Measurements from ENCODE around the gene USP21. TPM values are rescaled to one million over a fixed set of nuclear protein-coding genes. Genes with fewer than 3 reads are reported as not detected.
A peak's percentile ranks its signal among the peaks of the same experiment; 100 is the strongest.

USP21 gene
- total RNA-seq, 4 donors from 2014 or later, result 13.3 to 25.3 (median 16.3) TPM

DNA sequence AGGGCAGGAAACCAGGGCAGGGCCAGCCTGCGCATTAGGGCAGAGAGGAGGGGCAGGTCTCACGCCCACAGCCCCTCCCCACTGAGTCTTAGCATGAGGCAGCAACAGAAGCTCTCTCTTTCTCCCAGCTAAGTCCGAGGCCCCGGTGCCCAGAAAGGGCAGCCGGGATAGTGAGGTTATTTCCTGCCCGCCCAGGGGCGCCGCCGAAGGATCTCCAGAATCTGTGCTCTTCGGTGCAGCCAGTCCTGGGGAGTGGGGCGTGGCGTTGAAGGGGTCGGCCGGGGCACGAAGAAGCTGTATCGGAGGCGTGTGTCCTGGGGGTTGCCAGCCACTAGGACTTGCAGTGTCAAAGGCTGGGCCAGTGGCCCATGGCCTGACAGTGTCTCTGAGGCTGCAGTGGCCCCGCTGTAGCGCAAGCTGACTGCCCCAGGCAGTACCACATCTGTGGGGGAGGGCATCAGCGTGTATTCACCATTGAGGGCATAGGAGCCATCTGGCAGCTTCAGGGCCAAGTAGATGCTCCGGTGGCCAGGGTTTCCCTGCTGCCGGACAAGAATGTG is 31.7 kb downstream of the USP21 start:
- Histone ChIP-seq H3K4me3 (no peak overlapping the region), H3K27me3 (no peaks in the 10 kb centered on the region), H3K9me3 (no peaks in the 10 kb centered on the region), H3K36me3 (peaks cover 0 to 59% (median 23%) of the 10 kb centered on the region in 4 donors), H3K4me1 (peaks cover 15 to 41% (median 29%) of the 10 kb centered on the region in 4 donors), H3K27ac (replicated peaks in 1 of 4) (no peak overlapping the region)
- WGBS, result 68% methylated on average over 15 of the region's 22 CpGs
- intact Hi-C loops (cut with DNase I), result loop anchor here (10.0 kb wide), 1 partner anchor 194 kb away; no protein-coding TSS in a partner anchor
- TF ChIP-seq, protein P1, sequence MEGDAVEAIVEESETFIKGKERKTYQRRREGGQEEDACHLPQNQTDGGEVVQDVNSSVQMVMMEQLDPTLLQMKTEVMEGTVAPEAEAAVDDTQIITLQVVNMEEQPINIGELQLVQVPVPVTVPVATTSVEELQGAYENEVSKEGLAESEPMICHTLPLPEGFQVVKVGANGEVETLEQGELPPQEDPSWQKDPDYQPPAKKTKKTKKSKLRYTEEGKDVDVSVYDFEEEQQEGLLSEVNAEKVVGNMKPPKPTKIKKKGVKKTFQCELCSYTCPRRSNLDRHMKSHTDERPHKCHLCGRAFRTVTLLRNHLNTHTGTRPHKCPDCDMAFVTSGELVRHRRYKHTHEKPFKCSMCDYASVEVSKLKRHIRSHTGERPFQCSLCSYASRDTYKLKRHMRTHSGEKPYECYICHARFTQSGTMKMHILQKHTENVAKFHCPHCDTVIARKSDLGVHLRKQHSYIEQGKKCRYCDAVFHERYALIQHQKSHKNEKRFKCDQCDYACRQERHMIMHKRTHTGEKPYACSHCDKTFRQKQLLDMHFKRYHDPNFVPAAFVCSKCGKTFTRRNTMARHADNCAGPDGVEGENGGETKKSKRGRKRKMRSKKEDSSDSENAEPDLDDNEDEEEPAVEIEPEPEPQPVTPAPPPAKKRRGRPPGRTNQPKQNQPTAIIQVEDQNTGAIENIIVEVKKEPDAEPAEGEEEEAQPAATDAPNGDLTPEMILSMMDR (IDR thresholded peaks at IDR 0.05), result no peak
- TF ChIP-seq POLR2A (IDR thresholded peaks at IDR 0.05; ENCODE audit: low read depth), result no peak
- no peak for TF ChIP-seq EP300 (IDR thresholded peaks at IDR 0.05)
- no peak for TF ChIP-seq POLR2AphosphoS5 (IDR thresholded peaks at IDR 0.05)
- no peak for DNase-seq (ENCODE audit: extremely low spot score)

DNA sequence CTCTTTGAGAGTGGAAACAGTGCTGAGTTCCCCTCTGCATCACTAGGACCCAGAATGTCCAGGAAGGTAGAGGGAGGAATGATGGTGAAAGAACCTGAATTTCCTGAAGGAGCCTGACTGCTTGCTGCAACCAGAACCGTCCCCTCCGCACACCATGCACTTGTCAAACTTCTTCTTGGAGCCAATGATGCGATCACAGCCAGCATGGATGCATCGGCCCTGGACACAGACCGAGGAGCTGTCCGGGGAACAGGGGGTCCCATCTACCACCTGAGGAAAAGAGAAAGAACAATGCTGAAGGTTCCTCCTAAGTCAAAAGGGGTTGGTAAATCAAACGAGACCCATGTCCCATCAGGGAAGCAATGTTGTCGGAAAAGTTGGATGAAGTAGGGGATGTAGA is 32.7 kb downstream of the USP21 start:
- peaks cover 13 to 51% (median 37%) of the 10 kb centered on the region in 4 donors for H3K4me1 ChIP-seq
- no peak overlapping the region for H3K4me3 ChIP-seq
- DNase-seq (ENCODE audit: extremely low spot score), result no peak
- H3K27ac ChIP-seq (replicated peaks in 1 of 4), result no peak overlapping the region
- TF ChIP-seq POLR2A (IDR thresholded peaks at IDR 0.05; ENCODE audit: low read depth) (no peak), EP300 (IDR thresholded peaks at IDR 0.05) (no peak), POLR2AphosphoS5 (IDR thresholded peaks at IDR 0.05) (no peak)
- TF ChIP-seq, protein P1 (IDR thresholded peaks at IDR 0.05), result no peak
- H3K9me3 ChIP-seq, result no peaks in the 10 kb centered on the region
- intact Hi-C loops (cut with DNase I), result loop anchor here (10.0 kb wide), 1 partner anchor 193 kb away; no protein-coding TSS in a partner anchor
- 69% methylated on average over 8 of the region's 8 CpGs for WGBS
- peaks cover 0 to 67% (median 23%) of the 10 kb centered on the region in 4 donors for H3K36me3 ChIP-seq
- H3K27me3 ChIP-seq, result no peaks in the 10 kb centered on the region

DNA sequence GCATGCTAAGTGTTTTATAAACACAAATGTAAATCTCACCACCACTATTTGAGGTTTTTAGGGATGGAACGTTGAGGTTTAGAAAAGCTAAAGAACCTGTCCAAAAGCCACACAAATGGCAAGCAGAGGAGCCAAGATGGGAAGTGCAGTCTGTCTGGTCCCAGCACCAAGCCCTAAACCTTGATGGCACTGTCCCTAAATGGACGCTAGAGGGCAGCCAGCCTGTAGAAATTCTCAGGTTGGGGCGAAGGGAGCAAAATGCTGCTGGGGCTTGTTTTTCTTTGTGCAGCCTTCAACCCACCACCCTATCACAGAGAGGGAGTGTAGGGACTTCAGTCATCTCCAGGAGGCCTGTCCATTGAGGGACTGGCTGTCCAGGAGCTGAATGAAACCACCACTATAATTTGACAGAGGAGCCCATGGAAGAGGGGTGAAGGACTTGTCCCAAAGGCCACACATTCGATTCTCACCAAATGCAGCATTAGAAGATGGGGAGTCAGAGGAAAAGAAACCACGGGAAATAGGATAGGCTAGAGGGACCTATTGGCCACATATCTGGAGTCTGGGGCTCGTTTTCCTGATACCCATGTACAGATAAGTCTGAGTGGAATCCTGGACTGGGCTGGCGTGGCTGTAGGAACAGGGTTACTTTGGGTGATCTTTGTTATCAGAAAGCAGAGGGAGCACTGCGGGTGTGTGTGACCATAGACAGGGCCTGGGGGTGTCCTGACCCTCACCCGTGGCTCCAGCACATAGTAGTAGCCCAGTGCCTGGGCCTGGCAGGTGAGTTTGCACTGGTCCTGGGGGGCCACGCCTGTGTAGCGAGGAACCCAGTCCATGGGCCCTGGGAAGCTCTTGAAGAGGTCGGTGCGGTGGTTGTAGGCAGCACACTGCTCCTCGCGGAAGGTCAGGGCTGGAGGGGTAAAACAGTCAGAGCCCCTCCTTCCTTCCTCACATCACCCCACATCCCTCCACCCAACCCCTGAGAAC is 33.5 kb downstream of the USP21 start:
- no peak for DNase-seq (ENCODE audit: extremely low spot score)
- Histone ChIP-seq H3K36me3 (peaks cover 0 to 67% (median 23%) of the 10 kb centered on the region in 4 donors), H3K4me3 (peak overlapping the region in 1 of 4 donors; percentile 25), H3K27ac (replicated peaks in 1 of 4) (peak overlapping the region in 3 of 4 donors; percentile 6 to 24 (median 12)), H3K4me1 (peaks cover 13 to 59% (median 45%) of the 10 kb centered on the region in 4 donors), H3K27me3 (no peaks in the 10 kb centered on the region), H3K9me3 (no peaks in the 10 kb centered on the region)
- 33% methylated on average over 7 of the region's 15 CpGs for WGBS
- TF ChIP-seq EP300 (IDR thresholded peaks at IDR 0.05), result no peak
- TF ChIP-seq, protein P1 (IDR thresholded peaks at IDR 0.05), result peak; percentile 70 to 88 (median 81)
- TF ChIP-seq POLR2AphosphoS5 (IDR thresholded peaks at IDR 0.05), result peak in 1 of 2 donors; percentile 42
- TF ChIP-seq POLR2A (IDR thresholded peaks at IDR 0.05; ENCODE audit: low read depth), result no peak
- intact Hi-C loops (cut with DNase I), result loop anchor here (10.0 kb wide), 1 partner anchor 192 kb away; no protein-coding TSS in a partner anchor

DNA sequence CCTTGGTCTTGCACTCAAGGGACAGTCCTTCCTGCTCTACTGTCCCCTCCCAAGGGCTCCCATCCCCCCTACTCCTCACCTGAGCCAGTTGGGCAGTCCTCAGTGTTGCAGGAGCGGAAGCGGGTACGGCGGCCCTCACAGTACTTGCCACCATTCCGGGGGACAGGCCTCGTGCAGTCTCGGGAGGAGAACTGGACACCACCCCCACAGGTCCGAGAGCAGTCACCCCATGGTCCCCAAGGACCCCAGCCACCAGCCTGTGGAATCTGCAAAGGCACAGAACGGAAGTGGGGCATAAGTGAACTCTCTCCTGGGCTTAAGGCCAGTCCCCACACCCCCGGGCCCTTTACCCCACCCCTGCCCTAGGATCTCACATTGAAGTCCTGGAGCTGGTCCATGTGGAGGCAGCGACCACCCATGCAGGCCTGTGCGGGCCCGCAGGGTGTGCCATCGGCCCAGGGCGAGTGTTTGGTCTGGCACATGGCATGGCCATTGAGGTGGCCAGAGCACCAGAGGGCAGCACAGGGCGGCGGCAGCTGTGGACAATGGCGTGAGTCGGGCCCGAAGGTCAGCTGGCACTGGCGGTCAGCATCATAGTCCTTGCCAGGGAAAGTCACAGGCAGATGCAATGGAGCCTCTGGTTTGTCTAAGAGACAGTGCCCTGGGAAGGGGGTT is 34.4 kb downstream of the USP21 start:
- WGBS, result 90% methylated on average over 7 of the region's 21 CpGs
- peak overlapping the region in 2 of 4 donors; percentile 6 to 12 for H3K27ac ChIP-seq (replicated peaks in 1 of 4)
- peaks cover 13 to 68% (median 54%) of the 10 kb centered on the region in 4 donors for H3K4me1 ChIP-seq

More for the DNA sequence above, 34.4 kb downstream of the USP21 start:
- Histone ChIP-seq H3K9me3 (no peaks in the 10 kb centered on the region), H3K4me3 (peak overlapping the region in 1 of 4 donors; percentile 25), H3K36me3 (peaks cover 0 to 67% (median 23%) of the 10 kb centered on the region in 4 donors), H3K27me3 (no peaks in the 10 kb centered on the region)
- intact Hi-C loops (cut with DNase I), result loop anchor here (10.0 kb wide), 1 partner anchor 191 kb away; no protein-coding TSS in a partner anchor
- DNase-seq (ENCODE audit: extremely low spot score), result no peak
- no peak for TF ChIP-seq POLR2A (IDR thresholded peaks at IDR 0.05; ENCODE audit: low read depth)
- TF ChIP-seq, protein P1 (IDR thresholded peaks at IDR 0.05), result peak in 1 of 3 experiments; percentile 9
- no peak for TF ChIP-seq EP300 (IDR thresholded peaks at IDR 0.05)

Measured in esophagus muscularis mucosa (tissue), 4 donors.